Measurements from ENCODE around the gene REV3L.

DNA sequence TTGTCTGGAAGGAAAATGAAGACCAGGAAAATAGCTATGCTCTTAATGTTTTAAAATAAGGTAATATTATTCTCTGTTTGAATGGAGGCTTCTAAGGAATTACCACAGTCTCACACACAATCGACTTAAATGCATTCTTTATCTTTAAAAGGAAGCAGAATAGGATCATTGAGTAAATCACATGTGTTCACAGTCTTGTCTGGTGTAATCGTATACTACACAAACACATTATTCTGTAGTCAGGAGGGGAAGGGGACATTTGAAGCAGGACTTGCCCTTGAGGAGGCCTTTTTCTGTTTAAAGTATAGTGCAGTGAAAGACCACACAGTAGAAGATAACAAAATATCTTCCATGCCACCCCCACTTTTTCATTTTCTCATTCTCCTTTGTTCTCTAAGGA is 20.6 kb upstream of the REV3L start:
- TF ChIP-seq, protein P1, sequence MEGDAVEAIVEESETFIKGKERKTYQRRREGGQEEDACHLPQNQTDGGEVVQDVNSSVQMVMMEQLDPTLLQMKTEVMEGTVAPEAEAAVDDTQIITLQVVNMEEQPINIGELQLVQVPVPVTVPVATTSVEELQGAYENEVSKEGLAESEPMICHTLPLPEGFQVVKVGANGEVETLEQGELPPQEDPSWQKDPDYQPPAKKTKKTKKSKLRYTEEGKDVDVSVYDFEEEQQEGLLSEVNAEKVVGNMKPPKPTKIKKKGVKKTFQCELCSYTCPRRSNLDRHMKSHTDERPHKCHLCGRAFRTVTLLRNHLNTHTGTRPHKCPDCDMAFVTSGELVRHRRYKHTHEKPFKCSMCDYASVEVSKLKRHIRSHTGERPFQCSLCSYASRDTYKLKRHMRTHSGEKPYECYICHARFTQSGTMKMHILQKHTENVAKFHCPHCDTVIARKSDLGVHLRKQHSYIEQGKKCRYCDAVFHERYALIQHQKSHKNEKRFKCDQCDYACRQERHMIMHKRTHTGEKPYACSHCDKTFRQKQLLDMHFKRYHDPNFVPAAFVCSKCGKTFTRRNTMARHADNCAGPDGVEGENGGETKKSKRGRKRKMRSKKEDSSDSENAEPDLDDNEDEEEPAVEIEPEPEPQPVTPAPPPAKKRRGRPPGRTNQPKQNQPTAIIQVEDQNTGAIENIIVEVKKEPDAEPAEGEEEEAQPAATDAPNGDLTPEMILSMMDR (conservative IDR thresholded peaks at IDR 0.05 in 1 of 2, IDR thresholded peaks at IDR 0.05 in 1 of 2; ENCODE audit: low read depth in 1 of 2, low read length in 2 of 2) = no peak
- no peak for TF ChIP-seq EZH2 (IDR thresholded peaks at IDR 0.05; ENCODE audit: low read length, missing control alignments)

Measured in fibroblast of lung (primary cell).